ENCODE data around the gene HSPA8.

HSPA8 gene

DNA sequence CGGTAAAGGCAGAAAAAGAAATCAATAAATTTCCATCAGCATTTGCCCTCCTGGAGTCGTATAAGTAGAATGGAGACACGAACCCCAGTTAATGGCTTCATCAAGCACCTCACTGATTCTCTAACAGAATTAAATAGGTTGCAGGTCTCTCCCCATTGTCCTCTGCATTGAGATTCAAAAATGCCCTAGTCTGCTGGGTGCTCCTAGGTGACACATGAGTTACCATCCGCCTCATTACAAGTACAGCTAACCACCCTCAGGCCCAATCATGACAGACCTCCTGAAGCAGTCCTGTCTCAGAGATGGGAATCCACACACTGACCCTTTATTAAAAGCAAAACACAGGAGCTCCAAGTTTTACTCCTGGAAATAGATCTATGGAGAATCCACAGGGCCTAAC lies 31.4 kb downstream of the HSPA8 start:
- DNase-seq (ENCODE audit: low read depth): no peak
- TF ChIP-seq, protein P1, sequence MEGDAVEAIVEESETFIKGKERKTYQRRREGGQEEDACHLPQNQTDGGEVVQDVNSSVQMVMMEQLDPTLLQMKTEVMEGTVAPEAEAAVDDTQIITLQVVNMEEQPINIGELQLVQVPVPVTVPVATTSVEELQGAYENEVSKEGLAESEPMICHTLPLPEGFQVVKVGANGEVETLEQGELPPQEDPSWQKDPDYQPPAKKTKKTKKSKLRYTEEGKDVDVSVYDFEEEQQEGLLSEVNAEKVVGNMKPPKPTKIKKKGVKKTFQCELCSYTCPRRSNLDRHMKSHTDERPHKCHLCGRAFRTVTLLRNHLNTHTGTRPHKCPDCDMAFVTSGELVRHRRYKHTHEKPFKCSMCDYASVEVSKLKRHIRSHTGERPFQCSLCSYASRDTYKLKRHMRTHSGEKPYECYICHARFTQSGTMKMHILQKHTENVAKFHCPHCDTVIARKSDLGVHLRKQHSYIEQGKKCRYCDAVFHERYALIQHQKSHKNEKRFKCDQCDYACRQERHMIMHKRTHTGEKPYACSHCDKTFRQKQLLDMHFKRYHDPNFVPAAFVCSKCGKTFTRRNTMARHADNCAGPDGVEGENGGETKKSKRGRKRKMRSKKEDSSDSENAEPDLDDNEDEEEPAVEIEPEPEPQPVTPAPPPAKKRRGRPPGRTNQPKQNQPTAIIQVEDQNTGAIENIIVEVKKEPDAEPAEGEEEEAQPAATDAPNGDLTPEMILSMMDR (IDR thresholded peaks at IDR 0.05; ENCODE audit: insufficient read depth, low read depth, low read length, missing control alignments): no peak
- H3K4me3 ChIP-seq (ENCODE audit: low read depth, low read length): no peak overlapping the region

DNA sequence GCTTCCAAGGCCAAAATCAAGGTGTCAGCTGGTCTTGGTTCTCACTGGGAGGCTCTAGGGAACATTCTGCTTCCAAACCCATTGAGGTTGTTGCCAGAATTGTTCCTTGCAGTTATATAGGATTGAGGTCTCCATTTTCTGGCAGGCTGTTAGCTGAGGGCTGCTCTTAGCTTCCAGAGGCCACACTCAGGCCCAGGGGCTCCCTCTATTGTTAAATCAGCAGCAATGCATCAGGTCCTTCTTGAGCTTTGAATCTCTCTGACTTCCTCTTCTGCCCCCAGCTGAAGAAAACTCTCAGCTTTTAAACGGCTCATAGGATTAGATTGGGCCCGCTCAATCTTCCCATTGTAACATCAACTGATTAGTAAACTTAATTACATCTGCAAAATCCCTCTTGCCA lies 41.0 kb downstream of the HSPA8 start:
- TF ChIP-seq, protein P1 (IDR thresholded peaks at IDR 0.05; ENCODE audit: insufficient read depth, low read depth, low read length, missing control alignments): peak; percentile 69
- H3K4me3 ChIP-seq (ENCODE audit: low read depth, low read length): no peak overlapping the region
- DNase-seq (ENCODE audit: low read depth): peak; percentile 68

DNA sequence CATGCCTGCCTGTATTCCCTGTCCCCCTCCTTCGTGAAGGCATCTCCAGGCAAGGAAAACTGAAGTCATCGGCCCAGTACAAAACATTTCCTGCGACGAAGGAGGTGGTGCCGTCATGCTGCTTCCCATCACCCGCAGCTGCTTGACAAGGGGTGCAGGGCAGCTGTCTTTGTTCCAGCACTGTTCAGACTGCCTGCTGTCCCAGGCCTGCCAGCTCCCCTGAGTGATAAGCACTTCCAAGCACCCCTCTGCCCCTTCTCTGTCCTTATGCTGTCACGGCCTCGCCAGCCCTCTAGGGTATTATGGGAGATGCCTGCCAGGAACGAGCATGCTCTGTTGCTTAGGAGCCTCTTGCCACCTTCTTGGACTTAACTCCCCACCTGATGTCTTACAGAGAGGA lies 43.2 kb downstream of the HSPA8 start:
- TF ChIP-seq, protein P1 (IDR thresholded peaks at IDR 0.05; ENCODE audit: insufficient read depth, low read depth, low read length, missing control alignments): no peak

DNA sequence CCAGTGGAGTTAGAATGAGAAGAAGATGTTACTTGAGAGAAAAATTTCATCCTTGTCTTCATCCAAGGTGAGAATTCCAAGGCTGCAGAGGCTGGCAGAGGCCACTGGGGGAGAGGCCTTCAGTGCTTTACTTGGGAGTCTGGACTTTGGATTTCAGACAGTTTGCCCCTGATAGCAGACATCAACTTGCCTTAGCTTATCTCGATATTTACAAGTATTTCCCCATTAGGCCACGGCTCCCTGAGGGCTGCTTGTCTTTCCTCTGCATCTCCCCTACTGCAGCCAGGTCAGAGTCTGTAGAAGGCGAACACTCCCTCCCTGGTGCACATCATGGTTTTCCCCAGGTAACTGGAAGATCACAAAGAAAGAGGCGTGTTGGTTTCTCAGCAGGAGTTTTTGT lies 50.4 kb downstream of the HSPA8 start:
- TF ChIP-seq, protein P1 (IDR thresholded peaks at IDR 0.05; ENCODE audit: insufficient read depth, low read depth, low read length, missing control alignments): no peak

More for the DNA sequence above, 43.2 kb downstream of the HSPA8 start:
- H3K4me3 ChIP-seq (ENCODE audit: low read depth, low read length): no peak overlapping the region
- no peak for DNase-seq (ENCODE audit: low read depth)

More for the DNA sequence above, 50.4 kb downstream of the HSPA8 start:
- no peak overlapping the region for H3K4me3 ChIP-seq (ENCODE audit: low read depth, low read length)
- DNase-seq (ENCODE audit: low read depth): no peak

Data from GM12865 (cell line).